Esophagus squamous epithelium (tissue), 5 donors: Measurements from ENCODE around the gene ACVR1B. TPM values are rescaled to one million over a fixed set of nuclear protein-coding genes. Genes with fewer than 3 reads are reported as not detected.
"Not testable (repeated sequence)": the region's sequence is repeated elsewhere in the genome, so short reads cannot be mapped to it uniquely, and the experiment has no call there.

ENCODE experiments used
- DNase-seq: peaks from one replicate; lab custom pipeline; 2025; lab: John Stamatoyannopoulos, UW
- H3K27ac ChIP-seq, 4 donors: fragments of 200-600 bp; sonication (generic); one replicate each; pipeline ENCODE4 v1.5.1; 2016 to 2019; ENCODE audit warnings: mild to moderate bottlenecking in 1 of 4
- H3K27me3 ChIP-seq, 4 donors: fragments of 200-600 bp; sonication (generic); 1 replicate in 3 of 4; 2 replicates in 1 of 4; pipeline versions ENCODE4 v1.5.1 to v1.6.0; 2017 to 2021; ENCODE audit warnings: antibody characterized with exemption in 1 of 4
- H3K36me3 ChIP-seq, 3 donors: fragments of 200-600 bp; sonication (generic); one replicate each; pipeline ENCODE4 v1.5.1; 2016 to 2019
- H3K4me1 ChIP-seq, 3 donors: fragments of 200-600 bp; sonication (generic); one replicate each; pipeline ENCODE4 v1.5.1; 2017 to 2019
- H3K4me3 ChIP-seq, 4 donors: fragments of 200-600 bp; sonication (generic); 1 replicate in 3 of 4; 2 replicates in 1 of 4; pipeline ENCODE4 v1.5.1; 2016 to 2019; ENCODE audit warnings: mild to moderate bottlenecking in 2 of 4, moderate library complexity in 1 of 4
- H3K9me3 ChIP-seq, 3 donors: fragments of 200-600 bp; sonication (generic); one replicate each; pipeline ENCODE4 v1.5.1; 2016 to 2019
- CTCF ChIP-seq, 6 experiments: fragments of 450-650 bp in 4 of 6; fragments of 200-600 bp in 2 of 6; sonication (generic) in 2 of 6; IDR thresholded peaks; one replicate each; pipeline ENCODE4 v1.5.1; 2016 to 2019; ENCODE audit warnings: antibody characterized with exemption in 6 of 6, mild to moderate bottlenecking in 4 of 6, moderate library complexity in 4 of 6
- POLR2A ChIP-seq, 4 donors: fragments of 450-650 bp; IDR thresholded peaks; one replicate each; pipeline ENCODE4 v1.6.1; 2017; ENCODE audit warnings: antibody characterized with exemption in 4 of 4, mild to moderate bottlenecking in 4 of 4, moderate library complexity in 3 of 4
- WGBS, 2 donors: methylation state at CpG; one replicate each; pipeline ENCODE4 v1.1.5; 2018; 5-methylcytosine and 5-hydroxymethylcytosine counted together
- intact Hi-C: fragments of 100-400 bp; cut with DNase I; formaldehyde crosslinking; loops from one replicate; pipeline ENCODE4 v1.15.0; 2022
- total RNA-seq, 4 donors: library from RNA; depleted of rRNA; stranded (reverse); fragments of >200 nt; gene quantifications; one replicate each; pipeline ENCODE4 v1.1.0, GENCODE V29; 2016
- donor health status: DM: yes; HTN: yes; CAD: no.

Gene ACVR1B
- total RNA-seq, 4 donors from 2014 or later: 11.4 to 31.7 (median 16.8) TPM

DNA sequence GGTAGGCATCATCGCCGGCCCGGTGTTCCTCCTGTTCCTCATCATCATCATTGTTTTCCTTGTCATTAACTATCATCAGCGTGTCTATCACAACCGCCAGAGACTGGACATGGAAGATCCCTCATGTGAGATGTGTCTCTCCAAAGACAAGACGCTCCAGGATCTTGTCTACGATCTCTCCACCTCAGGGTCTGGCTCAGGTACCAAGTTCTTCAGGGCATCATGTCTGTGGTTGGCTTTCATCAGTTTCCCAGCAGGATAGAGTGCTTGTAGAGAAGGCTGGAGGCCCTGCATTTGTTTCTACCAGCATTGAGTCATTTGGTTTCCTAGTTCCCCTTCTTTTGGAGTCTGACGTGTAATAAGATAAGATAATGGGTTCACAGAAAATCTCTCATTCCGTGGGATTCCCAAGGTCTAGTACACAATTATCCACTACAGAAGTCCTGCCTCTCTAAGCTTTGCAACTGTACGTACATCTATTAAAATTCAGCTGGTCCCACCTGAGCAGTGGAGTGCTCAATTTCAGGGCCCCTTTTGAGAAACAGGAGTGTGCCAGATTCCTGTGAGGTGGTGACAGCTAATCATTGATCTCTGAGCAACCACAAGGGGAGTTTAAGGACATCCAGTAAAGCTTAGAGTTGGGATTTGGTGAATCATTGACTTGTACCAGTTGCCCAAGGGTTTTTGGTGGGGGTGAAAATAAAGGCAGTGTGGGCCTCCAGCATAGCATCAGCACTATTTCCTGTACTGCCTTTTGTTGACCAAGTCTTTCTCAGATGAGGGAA is 25.1 kb downstream of the ACVR1B start:
- intact Hi-C loops: no loop called here
- TF ChIP-seq CTCF (IDR thresholded peaks at IDR 0.05): no peak
- no peak for TF ChIP-seq POLR2A (IDR thresholded peaks at IDR 0.05)
- Histone ChIP-seq H3K4me3 (no peak overlapping the region), H3K36me3 (peaks cover 24 to 66% (median 30%) of the 10 kb centered on the region in 3 donors), H3K27ac (no peak overlapping the region), H3K4me1 (peaks cover 24 to 52% (median 27%) of the 10 kb centered on the region in 3 donors), H3K9me3 (no peaks in the 10 kb centered on the region), H3K27me3 (no peaks in the 10 kb centered on the region)
- no peak for DNase-seq
- 84 to 94% methylated on average over 10 of the region's 10 CpGs for WGBS, 2 donors

DNA sequence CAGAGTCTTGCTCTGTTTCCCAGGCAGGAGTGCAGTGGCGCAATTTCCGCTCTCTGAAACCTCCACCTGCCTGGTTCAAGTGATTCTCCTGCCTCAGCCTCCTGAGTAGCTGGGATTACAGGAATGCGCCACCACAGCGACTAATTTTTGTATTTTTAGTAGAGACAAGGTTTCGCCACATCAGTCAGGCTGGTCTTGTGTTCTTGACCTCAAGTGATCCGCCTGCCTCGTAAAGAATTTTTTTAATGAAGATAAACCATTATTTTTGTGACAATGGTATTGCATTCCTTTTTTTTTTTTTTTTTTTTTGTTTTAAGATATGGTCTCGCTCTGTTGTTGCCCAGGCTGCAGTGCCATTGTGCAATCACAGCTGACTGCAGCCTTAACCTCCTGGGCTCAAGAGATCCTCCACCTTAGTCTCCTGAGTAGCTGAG is 25.8 kb downstream of the ACVR1B start:
- Histone ChIP-seq H3K27me3 (no peaks in the 10 kb centered on the region), H3K36me3 (peaks cover 24 to 73% (median 36%) of the 10 kb centered on the region in 3 donors), H3K9me3 (no peaks in the 10 kb centered on the region), H3K4me1 (peaks cover 17 to 45% (median 20%) of the 10 kb centered on the region in 3 donors), H3K27ac (no peak overlapping the region), H3K4me3 (no peak overlapping the region)
- no peak for TF ChIP-seq CTCF (IDR thresholded peaks at IDR 0.05)
- no peak for TF ChIP-seq POLR2A (IDR thresholded peaks at IDR 0.05)
- DNase-seq: no peak
- intact Hi-C loops: no loop called here
- 90 to 95% methylated on average over 8 of the region's 8 CpGs for WGBS, 2 donors

- intact Hi-C loops, H3K27ac ChIP-seq, H3K27me3 ChIP-seq, H3K4me3 ChIP-seq, H3K9me3 ChIP-seq, DNase-seq: not testable (repeated sequence)
- Histone ChIP-seq H3K36me3 (peaks cover 31 to 93% (median 42%) of the 10 kb centered on the region in 3 donors), H3K4me1 (peaks cover 0 to 25% (median 0%) of the 10 kb centered on the region in 3 donors)
- 92 to 95% methylated on average over 5 of the region's 5 CpGs for WGBS, 2 donors
Observed at GRCh38 chr12:51979306-51979705, 27.8 kb downstream of the ACVR1B start.

- peaks cover 0 to 16% (median 0%) of the 10 kb centered on the region in 3 donors for H3K4me1 ChIP-seq
- WGBS, 2 donors: 34 to 45% methylated on average over 7 of the region's 7 CpGs
- H3K4me3 ChIP-seq: no peak overlapping the region
- H3K27ac ChIP-seq: no peak overlapping the region
- H3K27me3 ChIP-seq: no peaks in the 10 kb centered on the region
- intact Hi-C loops: loop anchor here (2.0 to 10.0 kb wide), 2 partner anchors 55 to 85 kb away; no protein-coding TSS in a partner anchor
- no peak for DNase-seq
- no peak for TF ChIP-seq POLR2A (IDR thresholded peaks at IDR 0.05)
- TF ChIP-seq CTCF (IDR thresholded peaks at IDR 0.05): peak; percentile 88 to 97 (median 96)
- H3K36me3 ChIP-seq: peaks cover 38 to 98% (median 50%) of the 10 kb centered on the region in 3 donors
- H3K9me3 ChIP-seq: no peaks in the 10 kb centered on the region
Observed at GRCh38 chr12:51980051-51980808, 28.7 kb downstream of the ACVR1B start.

GRCh38 chr12:51980809-51981127 is 29.3 kb downstream of the ACVR1B start:
- TF ChIP-seq POLR2A (IDR thresholded peaks at IDR 0.05) (no peak), CTCF (IDR thresholded peaks at IDR 0.05) (no peak)
- no peak for DNase-seq
- H3K27ac ChIP-seq: no peak overlapping the region
- 68 to 87% methylated on average over 10 of the region's 10 CpGs for WGBS, 2 donors
- no peaks in the 10 kb centered on the region for H3K9me3 ChIP-seq
- H3K4me1 ChIP-seq: peaks cover 0 to 10% (median 0%) of the 10 kb centered on the region in 3 donors
- no peaks in the 10 kb centered on the region for H3K27me3 ChIP-seq
- no peak overlapping the region for H3K4me3 ChIP-seq
- intact Hi-C loops: loop anchor here (2.0 to 10.0 kb wide), 2 partner anchors 56 to 86 kb away; no protein-coding TSS in a partner anchor
- peaks cover 40 to 98% (median 50%) of the 10 kb centered on the region in 3 donors for H3K36me3 ChIP-seq
